ENCODE results near the gene PSMG3.

PSMG3 gene

DNA sequence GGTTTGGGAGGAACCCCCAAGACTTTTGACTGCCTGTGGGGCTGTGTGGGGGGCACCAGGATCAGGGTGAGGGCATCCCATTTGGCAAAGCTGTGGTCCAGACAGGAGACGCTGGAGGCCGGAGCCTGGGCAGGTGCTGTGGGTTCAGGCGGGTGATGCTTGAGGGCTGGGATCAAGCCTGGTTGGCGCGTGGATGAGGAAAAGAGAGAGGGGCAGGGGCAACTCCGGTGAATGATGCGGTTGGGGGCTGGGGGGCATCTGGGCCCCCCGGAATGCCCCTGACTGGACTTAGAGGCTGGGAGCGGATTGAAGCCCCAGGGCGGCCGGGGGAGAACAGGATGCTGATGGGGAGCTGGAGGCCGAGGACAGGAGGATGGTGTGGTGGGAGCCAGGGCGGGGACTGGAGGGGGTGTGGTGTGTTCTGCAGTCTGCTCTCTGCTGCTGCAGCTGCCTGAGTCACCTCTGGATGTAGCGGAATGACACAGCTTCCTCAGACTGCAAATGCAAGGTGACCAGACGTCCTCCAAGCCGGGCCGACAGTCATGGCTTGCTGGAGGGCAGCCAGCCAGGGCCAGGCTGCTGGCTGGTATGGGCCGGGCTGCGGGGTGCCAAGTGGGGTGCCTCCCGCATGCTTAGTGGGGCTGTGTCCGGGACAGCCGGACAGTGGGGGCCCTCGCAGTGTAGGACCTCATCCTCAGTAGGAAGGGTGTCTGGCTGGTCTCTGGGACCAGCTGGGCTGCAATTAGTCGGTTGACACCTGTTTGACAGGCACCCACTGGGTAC lies 36.1 kb downstream of the PSMG3 start:
- peak overlapping the region; percentile 83 for H3K9ac ChIP-seq (ENCODE audit: low read depth, low read length)
- peaks cover 60% of the 10 kb centered on the region for H3K4me1 ChIP-seq (ENCODE audit: control insufficient read depth, insufficient read depth, low read length)

GRCh38 chr7:1533255-1533546 lies 36.6 kb downstream of the PSMG3 start:
- Histone ChIP-seq H3K36me3 (ENCODE audit: insufficient read depth, low read length) (peaks cover 3% of the 10 kb centered on the region), H3K4me2 (ENCODE audit: low read length) (peak overlapping the region; percentile 86), H3K4me1 (ENCODE audit: control insufficient read depth, insufficient read depth, low read length) (peaks cover 55% of the 10 kb centered on the region), H3K4me3 (ENCODE audit: low read length) (peak overlapping the region; percentile 68), H3K27me3 (ENCODE audit: control insufficient read depth, insufficient read depth, low read length) (no peaks in the 10 kb centered on the region), H3K9me3 (replicated peaks; ENCODE audit: low read length) (no peaks in the 10 kb centered on the region), H3K9ac (ENCODE audit: low read depth, low read length) (peak overlapping the region; percentile 83)

More for the DNA sequence above, 36.1 kb downstream of the PSMG3 start:
- Histone ChIP-seq H3K9me3 (replicated peaks; ENCODE audit: low read length) (no peaks in the 10 kb centered on the region), H3K4me2 (ENCODE audit: low read length) (peak overlapping the region; percentile 86), H3K4me3 (ENCODE audit: low read length) (peak overlapping the region; percentile 68), H3K27me3 (ENCODE audit: control insufficient read depth, insufficient read depth, low read length) (no peaks in the 10 kb centered on the region), H3K36me3 (ENCODE audit: insufficient read depth, low read length) (peaks cover 3% of the 10 kb centered on the region)

- H3K9ac ChIP-seq (ENCODE audit: low read depth, low read length) = peak overlapping the region; percentile 83
- H3K27me3 ChIP-seq (ENCODE audit: control insufficient read depth, insufficient read depth, low read length) = no peaks in the 10 kb centered on the region
- peaks cover 49% of the 10 kb centered on the region for H3K4me1 ChIP-seq (ENCODE audit: control insufficient read depth, insufficient read depth, low read length)
- H3K9me3 ChIP-seq (replicated peaks; ENCODE audit: low read length) = no peaks in the 10 kb centered on the region
- H3K4me3 ChIP-seq (ENCODE audit: low read length) = peak overlapping the region; percentile 68
- H3K36me3 ChIP-seq (ENCODE audit: insufficient read depth, low read length) = peaks cover 3% of the 10 kb centered on the region
- H3K4me2 ChIP-seq (ENCODE audit: low read length) = peak overlapping the region; percentile 86
Observed at GRCh38 chr7:1532456-1533254, 37.2 kb downstream of the PSMG3 start.

GRCh38 chr7:1531979-1532455 lies 37.8 kb downstream of the PSMG3 start:
- peaks cover 44% of the 10 kb centered on the region for H3K4me1 ChIP-seq (ENCODE audit: control insufficient read depth, insufficient read depth, low read length)
- H3K36me3 ChIP-seq (ENCODE audit: insufficient read depth, low read length) = peaks cover 3% of the 10 kb centered on the region
- peak overlapping the region; percentile 86 for H3K4me2 ChIP-seq (ENCODE audit: low read length)
- no peaks in the 10 kb centered on the region for H3K9me3 ChIP-seq (replicated peaks; ENCODE audit: low read length)
- peak overlapping the region; percentile 68 for H3K4me3 ChIP-seq (ENCODE audit: low read length)
- H3K27me3 ChIP-seq (ENCODE audit: control insufficient read depth, insufficient read depth, low read length) = peaks cover under 1% of the 10 kb centered on the region
- peak overlapping the region; percentile 83 for H3K9ac ChIP-seq (ENCODE audit: low read depth, low read length)

DNA sequence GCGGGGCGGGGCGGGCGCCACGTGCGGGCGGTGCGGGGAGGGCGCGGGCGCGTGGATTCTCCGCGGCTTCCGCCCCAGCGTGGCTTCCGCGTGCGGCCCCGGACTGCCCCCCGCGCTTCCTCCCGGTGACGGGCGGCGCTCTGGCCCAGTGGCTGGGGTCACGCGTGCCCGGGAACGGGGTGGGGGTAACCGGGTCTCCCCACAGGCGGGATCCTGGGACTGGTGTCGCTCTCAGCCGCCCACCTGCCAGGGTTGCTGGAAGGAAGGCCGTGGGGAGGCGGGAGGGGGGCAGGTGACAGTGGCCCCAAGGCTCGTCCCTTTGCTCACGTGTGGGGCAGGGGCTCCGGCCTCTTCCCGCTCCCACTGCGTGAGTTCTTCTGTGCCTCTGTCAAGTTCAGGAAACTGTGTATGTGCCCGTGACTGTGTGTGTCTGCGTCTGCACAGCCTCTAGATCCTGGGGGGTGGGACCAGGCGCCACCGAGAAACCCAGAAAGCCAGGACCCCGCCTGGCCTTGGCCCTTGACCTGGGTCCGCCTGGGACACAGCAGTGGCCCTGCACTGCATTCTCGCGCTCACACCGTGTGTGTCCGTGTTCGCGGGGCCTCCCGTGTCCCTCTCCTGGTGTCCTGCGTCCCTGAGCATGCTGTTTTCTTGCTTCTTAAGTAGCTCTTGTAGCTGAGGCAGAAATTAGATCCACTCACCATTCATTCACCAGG lies 38.4 kb downstream of the PSMG3 start:
- H3K4me3 ChIP-seq (ENCODE audit: low read length) = peak overlapping the region; percentile 68
- no peaks in the 10 kb centered on the region for H3K9me3 ChIP-seq (replicated peaks; ENCODE audit: low read length)
- peak overlapping the region; percentile 83 for H3K9ac ChIP-seq (ENCODE audit: low read depth, low read length)
- peaks cover 6% of the 10 kb centered on the region for H3K27me3 ChIP-seq (ENCODE audit: control insufficient read depth, insufficient read depth, low read length)
- peak overlapping the region; percentile 86 for H3K4me2 ChIP-seq (ENCODE audit: low read length)
- H3K4me1 ChIP-seq (ENCODE audit: control insufficient read depth, insufficient read depth, low read length) = peaks cover 38% of the 10 kb centered on the region
- H3K36me3 ChIP-seq (ENCODE audit: insufficient read depth, low read length) = peaks cover 3% of the 10 kb centered on the region

DNA sequence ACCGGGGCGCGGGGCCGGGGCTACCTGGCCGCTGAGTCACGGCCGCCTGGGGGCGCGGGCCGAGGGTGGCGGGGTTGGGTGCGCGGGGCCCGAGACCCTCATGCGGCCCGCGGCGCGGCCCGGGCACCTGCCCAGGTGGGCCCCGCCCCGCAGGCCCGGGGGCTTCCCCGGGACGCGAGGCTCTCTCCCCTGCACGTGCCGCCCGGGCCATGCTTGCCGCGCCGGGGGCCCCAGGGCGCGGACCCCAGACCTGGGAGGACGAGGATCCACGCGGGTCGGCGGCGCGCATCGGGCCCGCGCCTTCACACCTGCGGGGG lies 38.9 kb downstream of the PSMG3 start:
- Histone ChIP-seq H3K9me3 (replicated peaks; ENCODE audit: low read length) (no peaks in the 10 kb centered on the region), H3K4me3 (ENCODE audit: low read length) (peak overlapping the region; percentile 68), H3K27me3 (ENCODE audit: control insufficient read depth, insufficient read depth, low read length) (peaks cover 9% of the 10 kb centered on the region), H3K4me1 (ENCODE audit: control insufficient read depth, insufficient read depth, low read length) (peaks cover 35% of the 10 kb centered on the region), H3K4me2 (ENCODE audit: low read length) (peak overlapping the region; percentile 86), H3K36me3 (ENCODE audit: insufficient read depth, low read length) (peaks cover 3% of the 10 kb centered on the region), H3K9ac (ENCODE audit: low read depth, low read length) (peak overlapping the region; percentile 83)

GRCh38 chr7:1529383-1530116 lies 40.3 kb downstream of the PSMG3 start:
- Histone ChIP-seq H3K27me3 (ENCODE audit: control insufficient read depth, insufficient read depth, low read length) (peaks cover 17% of the 10 kb centered on the region), H3K9ac (ENCODE audit: low read depth, low read length) (no peak overlapping the region), H3K4me3 (ENCODE audit: low read length) (no peak overlapping the region), H3K4me1 (ENCODE audit: control insufficient read depth, insufficient read depth, low read length) (peaks cover 33% of the 10 kb centered on the region), H3K4me2 (ENCODE audit: low read length) (no peak overlapping the region), H3K9me3 (replicated peaks; ENCODE audit: low read length) (no peaks in the 10 kb centered on the region), H3K36me3 (ENCODE audit: insufficient read depth, low read length) (no peaks in the 10 kb centered on the region)

DNA sequence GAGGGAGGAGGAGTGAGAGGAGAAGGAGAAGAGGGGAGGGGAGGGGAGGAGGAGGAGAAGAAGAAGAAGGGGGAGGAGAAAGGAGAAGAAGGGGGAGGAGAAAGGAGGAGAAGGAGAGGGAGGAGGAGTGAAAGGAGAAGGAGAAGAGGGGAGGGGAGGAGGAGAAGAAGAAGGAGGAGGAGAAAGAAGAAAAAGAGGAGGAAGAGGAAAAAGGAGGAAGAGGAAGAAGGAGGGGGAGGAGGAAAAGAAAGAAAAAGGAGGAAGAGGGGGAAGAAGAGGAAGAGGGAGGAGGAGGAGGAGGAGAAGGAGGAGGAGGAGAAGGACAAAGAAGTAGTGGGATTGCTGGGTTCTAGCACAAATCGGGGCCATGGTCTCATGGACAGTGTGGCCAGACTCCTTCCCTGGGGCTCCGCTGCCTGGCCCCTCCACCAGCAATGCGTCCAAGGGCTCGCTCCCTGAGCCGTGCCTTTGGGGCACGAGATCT lies 43.5 kb downstream of the PSMG3 start:
- Histone ChIP-seq H3K4me1 (ENCODE audit: control insufficient read depth, insufficient read depth, low read length) (peaks cover 2% of the 10 kb centered on the region), H3K4me3 (ENCODE audit: low read length) (no peak overlapping the region), H3K4me2 (ENCODE audit: low read length) (no peak overlapping the region), H3K9ac (ENCODE audit: low read depth, low read length) (no peak overlapping the region), H3K27me3 (ENCODE audit: control insufficient read depth, insufficient read depth, low read length) (peaks cover 37% of the 10 kb centered on the region), H3K36me3 (ENCODE audit: insufficient read depth, low read length) (no peaks in the 10 kb centered on the region), H3K9me3 (replicated peaks; ENCODE audit: low read length) (no peaks in the 10 kb centered on the region)

- no peak overlapping the region for H3K9ac ChIP-seq (ENCODE audit: low read depth, low read length)
- H3K4me1 ChIP-seq (ENCODE audit: control insufficient read depth, insufficient read depth, low read length) = no peaks in the 10 kb centered on the region
- no peaks in the 10 kb centered on the region for H3K36me3 ChIP-seq (ENCODE audit: insufficient read depth, low read length)
- H3K9me3 ChIP-seq (replicated peaks; ENCODE audit: low read length) = peaks cover under 1% of the 10 kb centered on the region
- H3K27me3 ChIP-seq (ENCODE audit: control insufficient read depth, insufficient read depth, low read length) = peaks cover 37% of the 10 kb centered on the region
- H3K4me2 ChIP-seq (ENCODE audit: low read length) = no peak overlapping the region
- no peak overlapping the region for H3K4me3 ChIP-seq (ENCODE audit: low read length)
Observed at GRCh38 chr7:1525409-1525808, 44.4 kb downstream of the PSMG3 start.

GRCh38 chr7:1523844-1524243 lies 46.0 kb downstream of the PSMG3 start:
- Histone ChIP-seq H3K9me3 (replicated peaks; ENCODE audit: low read length) (peaks cover 7% of the 10 kb centered on the region), H3K4me1 (ENCODE audit: control insufficient read depth, insufficient read depth, low read length) (no peaks in the 10 kb centered on the region), H3K4me3 (ENCODE audit: low read length) (no peak overlapping the region), H3K4me2 (ENCODE audit: low read length) (no peak overlapping the region), H3K36me3 (ENCODE audit: insufficient read depth, low read length) (no peaks in the 10 kb centered on the region), H3K9ac (ENCODE audit: low read depth, low read length) (no peak overlapping the region), H3K27me3 (ENCODE audit: control insufficient read depth, insufficient read depth, low read length) (peaks cover 37% of the 10 kb centered on the region)

- peaks cover 7% of the 10 kb centered on the region for H3K9me3 ChIP-seq (replicated peaks; ENCODE audit: low read length)
- H3K36me3 ChIP-seq (ENCODE audit: insufficient read depth, low read length) = no peaks in the 10 kb centered on the region
- peaks cover 37% of the 10 kb centered on the region for H3K27me3 ChIP-seq (ENCODE audit: control insufficient read depth, insufficient read depth, low read length)
- H3K9ac ChIP-seq (ENCODE audit: low read depth, low read length) = no peak overlapping the region
- no peak overlapping the region for H3K4me2 ChIP-seq (ENCODE audit: low read length)
- H3K4me3 ChIP-seq (ENCODE audit: low read length) = no peak overlapping the region
- H3K4me1 ChIP-seq (ENCODE audit: control insufficient read depth, insufficient read depth, low read length) = no peaks in the 10 kb centered on the region
Observed at GRCh38 chr7:1523208-1523607, 46.6 kb downstream of the PSMG3 start.

All from skeletal muscle satellite cell (primary cell).